ENCODE data around the gene PUSL1. TPM values are rescaled to one million over a fixed set of nuclear protein-coding genes. Genes with fewer than 3 reads are reported as not detected.

PUSL1 gene
- total RNA-seq, 1 experiment from 2014 or later: 38.0 TPM

GRCh38 chr1:1303736-1304135 lies 4.7 kb upstream of the PUSL1 start:
- no peak overlapping the region for H3T11ph ChIP-seq (ENCODE audit: low read length)
- no peak overlapping the region for H3K23ac ChIP-seq (ENCODE audit: insufficient read length, low read depth, low read length)
- no peak for DNase-seq
- no peak overlapping the region for H3K9ac ChIP-seq (ENCODE audit: extremely low read depth, insufficient read length, low read length)
- H2BK5ac ChIP-seq (ENCODE audit: insufficient read length, low read length): no peak overlapping the region
- no peak overlapping the region for H2AK5ac ChIP-seq (ENCODE audit: insufficient read length, low read length)
- peaks cover 8% of the 10 kb centered on the region for H3K23me2 ChIP-seq (ENCODE audit: insufficient read length, low read depth, low read length, poor library complexity, severe bottlenecking)
- H3K79me1 ChIP-seq (ENCODE audit: insufficient read depth, low read depth, low read length, poor library complexity, severe bottlenecking): no peaks in the 10 kb centered on the region
- Mint-ChIP-seq H3K27ac (no peak overlapping the region), H3K9me3 (no peaks in the 10 kb centered on the region; a peak in 1 of 5 replicates), H3K36me3 (ENCODE audit: insufficient read depth in 1 of 3, low read depth in 3 of 3) (no peaks in the 10 kb centered on the region; a peak in 1 of 7 replicates), H3K4me1 (peaks cover 18 to 27% of the 10 kb centered on the region in 2 experiments), H3K4me3 (no peak overlapping the region), H3K27me3 (ENCODE audit: low read depth) (peaks cover 3% of the 10 kb centered on the region; the same call in 1 of the 2 replicates)
- H3K14ac ChIP-seq (ENCODE audit: insufficient read depth, low read length): no peak overlapping the region; the same call in 1 of the 2 replicates
- H3K4me2 ChIP-seq (ENCODE audit: insufficient read depth, insufficient read length, low read length): no peak overlapping the region
- no peak overlapping the region for H2BK12ac ChIP-seq (ENCODE audit: insufficient read length, low read depth, low read length)
- no peak overlapping the region for H2AFZ ChIP-seq (ENCODE audit: low read length)
- peaks cover 5% of the 10 kb centered on the region; the same call in 1 of the 2 replicates for H3K4me1 ChIP-seq (ENCODE audit: insufficient read depth, low read length)
- no peak overlapping the region for H3K27ac ChIP-seq (ENCODE audit: insufficient read length, low read depth, low read length)
- H2BK15ac ChIP-seq (ENCODE audit: low read depth, low read length): no peak overlapping the region
- TF ChIP-seq CTCF (conservative IDR thresholded peaks at IDR 0.05): no peak
- H4K91ac ChIP-seq (ENCODE audit: insufficient read length, low read depth, low read length): no peak overlapping the region
- no peak overlapping the region for H4K5ac ChIP-seq (ENCODE audit: insufficient read length, low read depth, low read length)
- no peak overlapping the region for H3K56ac ChIP-seq (ENCODE audit: insufficient read length, low read depth, low read length)
- H4K8ac ChIP-seq (replicated peaks; ENCODE audit: insufficient read length, low read depth, low read length): no peak overlapping the region
- H2BK120ac ChIP-seq (ENCODE audit: low read depth, low read length, poor library complexity, severe bottlenecking): no peak overlapping the region
- WGBS (ENCODE audit: extremely low coverage, insufficient read length, low lambda C conversion rate): no CpG with 5 or more reads among the region's 13 CpGs
- no peaks in the 10 kb centered on the region for H3K27me3 ChIP-seq (ENCODE audit: insufficient read depth, low read length)
- no peaks in the 10 kb centered on the region for H4K20me1 ChIP-seq (ENCODE audit: control insufficient read depth, insufficient read depth, insufficient read length)
- H3K4ac ChIP-seq (ENCODE audit: low read depth, low read length): no peak overlapping the region
- H3K18ac ChIP-seq (ENCODE audit: insufficient read length, low read depth, low read length): no peak overlapping the region
- H3K9me3 ChIP-seq (ENCODE audit: control insufficient read depth, low read depth, low read length): no peaks in the 10 kb centered on the region
- no peak overlapping the region for H2BK20ac ChIP-seq (ENCODE audit: low read depth, low read length, poor library complexity, severe bottlenecking)
- H3K79me2 ChIP-seq (ENCODE audit: insufficient read depth, low read length): no peaks in the 10 kb centered on the region

All from H9 (cell line).